ENCODE data around the gene MRRF.

DNA sequence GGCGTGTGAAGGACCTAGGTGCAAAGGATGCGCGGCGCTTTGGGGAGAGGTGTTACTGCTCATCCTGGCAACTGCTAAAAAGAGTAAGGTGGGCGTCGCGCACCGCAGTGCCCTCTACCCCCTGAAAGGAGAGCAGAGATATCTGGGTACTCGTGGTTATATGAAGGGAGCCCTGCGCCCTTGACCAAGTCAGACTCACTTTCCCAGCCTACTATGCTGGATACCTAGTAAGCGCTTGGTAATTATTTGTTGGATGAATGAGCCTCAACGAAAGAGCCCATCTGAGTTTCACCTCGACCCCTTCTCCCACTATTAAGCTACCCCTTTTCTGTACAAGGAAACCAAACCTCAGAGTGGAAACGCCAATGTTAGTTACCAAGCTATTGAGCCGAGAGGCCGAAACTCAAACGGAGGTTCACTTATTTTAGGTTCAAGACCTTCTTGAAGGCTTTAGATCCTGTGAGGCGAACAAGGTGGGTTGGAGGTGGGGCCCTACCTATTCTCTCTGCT, 44.0 kb upstream of the MRRF start:
- TF ChIP-seq, protein P1, sequence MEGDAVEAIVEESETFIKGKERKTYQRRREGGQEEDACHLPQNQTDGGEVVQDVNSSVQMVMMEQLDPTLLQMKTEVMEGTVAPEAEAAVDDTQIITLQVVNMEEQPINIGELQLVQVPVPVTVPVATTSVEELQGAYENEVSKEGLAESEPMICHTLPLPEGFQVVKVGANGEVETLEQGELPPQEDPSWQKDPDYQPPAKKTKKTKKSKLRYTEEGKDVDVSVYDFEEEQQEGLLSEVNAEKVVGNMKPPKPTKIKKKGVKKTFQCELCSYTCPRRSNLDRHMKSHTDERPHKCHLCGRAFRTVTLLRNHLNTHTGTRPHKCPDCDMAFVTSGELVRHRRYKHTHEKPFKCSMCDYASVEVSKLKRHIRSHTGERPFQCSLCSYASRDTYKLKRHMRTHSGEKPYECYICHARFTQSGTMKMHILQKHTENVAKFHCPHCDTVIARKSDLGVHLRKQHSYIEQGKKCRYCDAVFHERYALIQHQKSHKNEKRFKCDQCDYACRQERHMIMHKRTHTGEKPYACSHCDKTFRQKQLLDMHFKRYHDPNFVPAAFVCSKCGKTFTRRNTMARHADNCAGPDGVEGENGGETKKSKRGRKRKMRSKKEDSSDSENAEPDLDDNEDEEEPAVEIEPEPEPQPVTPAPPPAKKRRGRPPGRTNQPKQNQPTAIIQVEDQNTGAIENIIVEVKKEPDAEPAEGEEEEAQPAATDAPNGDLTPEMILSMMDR (IDR thresholded peaks at IDR 0.05) = no peak
- TF ChIP-seq POLR2A (IDR thresholded peaks at IDR 0.05) = no peak
